NCI-H1048 (cell line): ENCODE results near the gene CPD.

Experiments
- DNase-seq: peaks from one replicate; lab custom pipeline; 2025; lab: John Stamatoyannopoulos, UW

CPD gene

DNA sequence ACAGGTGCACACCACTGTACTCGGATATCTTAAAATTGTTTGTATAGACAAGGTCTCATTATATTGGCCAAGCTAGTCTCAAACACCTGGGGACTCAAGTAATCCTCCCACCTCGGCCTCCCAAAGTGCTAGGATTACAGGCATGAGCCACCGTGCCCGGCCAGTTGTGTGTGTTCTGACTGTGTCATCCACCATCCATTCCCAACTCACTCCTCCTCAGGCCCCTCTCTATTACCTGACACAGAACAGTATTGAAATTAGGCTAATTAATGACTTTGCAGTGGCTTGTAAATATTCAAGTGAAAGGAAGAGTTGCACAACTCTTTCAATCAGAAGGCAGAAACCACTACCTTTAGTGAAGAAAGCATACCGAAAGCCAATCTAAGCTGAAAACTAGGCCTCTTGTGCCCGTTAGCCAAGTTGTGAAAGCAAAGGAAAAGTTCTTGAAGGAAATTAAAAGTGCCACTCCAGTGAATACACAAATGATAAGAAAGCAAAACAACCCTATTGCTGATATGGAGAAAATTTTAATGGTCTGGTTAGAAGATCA lies 127.2 kb downstream of the CPD start:
- no peak for DNase-seq

DNA sequence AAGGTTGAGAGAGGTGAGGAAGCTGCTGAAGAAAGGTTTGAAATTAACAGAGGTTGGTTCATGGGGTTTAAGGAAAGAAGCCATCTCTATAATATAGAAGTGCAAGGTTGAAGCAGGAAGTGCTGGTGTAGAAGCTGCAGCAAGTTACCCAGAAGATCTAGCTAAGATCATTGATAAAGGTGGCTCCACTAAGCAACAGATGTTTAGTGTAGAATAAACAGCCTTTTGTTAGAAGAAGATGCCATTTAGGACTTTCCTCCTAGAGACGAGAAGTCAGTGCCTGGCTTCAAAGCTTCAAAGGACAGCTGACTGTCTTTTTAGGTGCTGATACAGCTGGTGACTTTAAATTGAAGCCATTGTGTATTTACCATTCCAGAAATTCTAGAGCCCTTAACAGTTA lies 127.8 kb downstream of the CPD start:
- DNase-seq = no peak

- no peak for DNase-seq
These were observed 134.6 kb downstream of the CPD start for GRCh38 chr17:30513346-30513745.

- no peak for DNase-seq
These were observed 136.3 kb downstream of the CPD start for GRCh38 chr17:30514895-30515596.

- no peak for DNase-seq
These were observed 139.1 kb downstream of the CPD start for GRCh38 chr17:30517786-30518185.

DNA sequence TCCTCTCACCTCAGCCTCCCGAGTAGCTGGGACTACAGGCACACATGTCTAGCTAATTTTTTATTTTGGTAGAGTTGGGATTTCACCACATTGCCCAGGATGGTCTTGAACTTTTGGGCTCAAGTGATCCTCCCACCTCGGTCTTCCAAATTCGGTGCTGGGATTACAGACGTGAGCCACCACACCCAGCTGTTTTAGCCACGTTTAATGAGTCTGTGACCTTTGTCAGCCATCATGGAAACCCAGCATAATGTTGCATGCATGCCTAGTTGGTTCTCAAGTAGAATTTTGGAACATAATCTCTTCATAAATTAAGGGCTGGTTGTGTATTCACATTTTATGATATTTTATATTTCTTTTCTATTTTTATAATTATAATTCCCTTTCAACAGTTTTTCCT lies 140.4 kb downstream of the CPD start:
- no peak for DNase-seq
